Lung (tissue), 12 donors: ENCODE measurements around the gene PSG2. TPM values are rescaled to one million over a fixed set of nuclear protein-coding genes. Genes with fewer than 3 reads are reported as not detected.
A peak's percentile ranks its signal among the peaks of the same experiment; 100 is the strongest.
"Not testable (repeated sequence)": the region's sequence is repeated elsewhere in the genome, so short reads cannot be mapped to it uniquely, and the experiment has no call there.

ENCODE experiments used
- ATAC-seq: fragments of 200-7000 bp; cut with Tn5 transposase; one replicate; pipeline ENCODE4 v1.9.1; 2020; ENCODE audit warnings: moderate number of reproducible peaks; ENCODE audit not compliant: insufficient read depth, low FRiP score
- DNase-seq, 3 donors: peaks; one replicate each; pipeline ENCODE4 v3.0.0-alpha.2; 2013 to 2017
- H3K27ac ChIP-seq, 2 donors: one replicate each; pipeline ENCODE4 v1.5.1; 2013; ENCODE audit warnings: mild to moderate bottlenecking in 2 of 2, moderate library complexity in 2 of 2, control low read depth in 1 of 2, inconsistent platforms in 1 of 2, low read depth in 1 of 2, low read length in 1 of 2
- H3K27me3 ChIP-seq, 3 donors: one replicate each; pipeline ENCODE4 v1.5.1; 2013; ENCODE audit warnings: low read length in 2 of 3; ENCODE audit not compliant: control insufficient read depth in 3 of 3, insufficient read depth in 3 of 3
- H3K36me3 ChIP-seq, 4 donors: one replicate each; pipeline ENCODE4 v1.5.1; 2013; ENCODE audit warnings: low read length in 4 of 4, mild to moderate bottlenecking in 1 of 4, moderate library complexity in 1 of 4; ENCODE audit not compliant: control insufficient read depth in 4 of 4, insufficient read depth in 4 of 4
- H3K4me1 ChIP-seq, 5 donors: one replicate each; pipeline ENCODE4 v1.5.1; 2013; ENCODE audit warnings: low read length in 5 of 5, mild to moderate bottlenecking in 2 of 5, moderate library complexity in 1 of 5; ENCODE audit not compliant: control insufficient read depth in 5 of 5, insufficient read depth in 5 of 5
- H3K4me3 ChIP-seq: one replicate; pipeline ENCODE4 v1.5.1; 2013; ENCODE audit warnings: mild to moderate bottlenecking, control low read depth, moderate library complexity
- H3K9ac ChIP-seq, 2 donors: one replicate each; pipeline ENCODE4 v1.5.1; 2013; ENCODE audit warnings: low read length in 2 of 2, control low read depth in 1 of 2; ENCODE audit not compliant: insufficient read depth in 1 of 2
- H3K9me3 ChIP-seq, 4 donors: one replicate each; pipeline ENCODE4 v1.5.1; 2013; ENCODE audit warnings: low read length in 3 of 4, mild to moderate bottlenecking in 1 of 4, moderate library complexity in 1 of 4; ENCODE audit not compliant: control insufficient read depth in 4 of 4, insufficient read depth in 3 of 4
- WGBS, 2 donors: extraction: QIAGEN DNeasy Blood & Tissue Kit; methylation state at CpG; one replicate each; pipeline ENCODE4 v1.1.7; 2013; 5-methylcytosine and 5-hydroxymethylcytosine counted together
- polyA plus RNA-seq, 2 donors: library from polyadenylated mRNA; stranded (reverse); fragments of 200-250 nt; gene quantifications; one replicate each; pipeline ENCODE4 v1.2.1, GENCODE V29; 2013
- total RNA-seq, 2 donors: library from RNA; depleted of rRNA in 1 of 2; stranded (reverse); fragments of >200 nt in 1 of 2; gene quantifications; one replicate each; pipeline ENCODE4 v1.2.1, GENCODE V29; 2014 to 2021
- TF ChIP-seq, protein P1 (sequence below): IDR thresholded peaks from 2 replicates; pipeline ENCODE4 v1.5.1; 2012; ENCODE audit warnings: mild to moderate bottlenecking; ENCODE audit errors: control extremely low read depth, extremely low read depth
- donor health status: control.
- donor health status: control.
- donor health status: Bipolar disorder and iron deficiency.
- donor health status: healthy.
- donor health status: DM: yes; HTN: yes; CAD: no.

Gene PSG2
- total and polyA plus RNA-seq, 4 donors = not detected

- TF ChIP-seq, protein P1, sequence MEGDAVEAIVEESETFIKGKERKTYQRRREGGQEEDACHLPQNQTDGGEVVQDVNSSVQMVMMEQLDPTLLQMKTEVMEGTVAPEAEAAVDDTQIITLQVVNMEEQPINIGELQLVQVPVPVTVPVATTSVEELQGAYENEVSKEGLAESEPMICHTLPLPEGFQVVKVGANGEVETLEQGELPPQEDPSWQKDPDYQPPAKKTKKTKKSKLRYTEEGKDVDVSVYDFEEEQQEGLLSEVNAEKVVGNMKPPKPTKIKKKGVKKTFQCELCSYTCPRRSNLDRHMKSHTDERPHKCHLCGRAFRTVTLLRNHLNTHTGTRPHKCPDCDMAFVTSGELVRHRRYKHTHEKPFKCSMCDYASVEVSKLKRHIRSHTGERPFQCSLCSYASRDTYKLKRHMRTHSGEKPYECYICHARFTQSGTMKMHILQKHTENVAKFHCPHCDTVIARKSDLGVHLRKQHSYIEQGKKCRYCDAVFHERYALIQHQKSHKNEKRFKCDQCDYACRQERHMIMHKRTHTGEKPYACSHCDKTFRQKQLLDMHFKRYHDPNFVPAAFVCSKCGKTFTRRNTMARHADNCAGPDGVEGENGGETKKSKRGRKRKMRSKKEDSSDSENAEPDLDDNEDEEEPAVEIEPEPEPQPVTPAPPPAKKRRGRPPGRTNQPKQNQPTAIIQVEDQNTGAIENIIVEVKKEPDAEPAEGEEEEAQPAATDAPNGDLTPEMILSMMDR = no peak
- ATAC-seq = no peak
- no peak overlapping the region for H3K9ac ChIP-seq
- 83 to 90% methylated on average over 1 of the region's 1 CpG for WGBS, 2 donors
- DNase-seq = no peak
- no peaks in the 10 kb centered on the region for H3K4me1 ChIP-seq
- H3K9me3 ChIP-seq = peaks cover 0 to 13% (median 7%) of the 10 kb centered on the region in 4 donors
- H3K27ac ChIP-seq = no peak overlapping the region
- H3K36me3 ChIP-seq = no peaks in the 10 kb centered on the region
- no peaks in the 10 kb centered on the region for H3K27me3 ChIP-seq
- no peak overlapping the region for H3K4me3 ChIP-seq
These were observed 23.0 kb upstream of the PSG2 start for GRCh38 chr19:43105496-43105895.

DNA sequence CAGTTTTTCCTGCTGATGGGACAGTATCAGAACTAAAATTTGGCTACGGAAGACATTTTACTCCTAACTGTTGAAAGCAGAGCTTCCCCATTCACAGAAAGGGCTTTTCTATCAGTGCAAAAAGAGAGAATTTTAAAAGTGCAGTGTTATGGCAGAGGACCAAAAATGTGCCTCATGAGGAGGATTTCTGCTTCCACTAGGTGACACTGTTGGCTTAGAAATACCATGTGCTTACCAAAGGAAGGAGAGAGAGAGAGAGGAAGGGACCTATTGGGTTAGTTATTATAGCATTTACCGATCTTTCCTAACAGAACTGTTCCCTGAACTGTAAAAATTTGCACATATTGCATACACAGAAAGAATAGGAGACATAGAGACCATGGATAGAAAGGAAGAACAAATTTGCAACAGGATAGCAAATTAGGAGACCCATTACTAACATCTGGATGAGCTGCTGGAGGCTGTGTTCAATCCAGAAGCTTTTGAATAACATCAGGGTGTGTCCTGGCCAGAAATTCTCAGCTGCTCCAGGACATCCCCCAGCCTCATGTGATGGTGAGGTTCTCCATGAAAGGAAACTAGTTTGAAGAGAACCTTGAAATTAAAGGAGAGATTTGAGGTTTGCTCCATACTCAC lies 21.8 kb upstream of the PSG2 start:
- TF ChIP-seq, protein P1 = peak; percentile 10
- 72 to 73% methylated on average over 2 of the region's 2 CpGs for WGBS, 2 donors
- H3K4me3 ChIP-seq, H3K4me1 ChIP-seq, DNase-seq, H3K27ac ChIP-seq, H3K9ac ChIP-seq, ATAC-seq, H3K36me3 ChIP-seq, H3K27me3 ChIP-seq: not testable (repeated sequence)
- H3K9me3 ChIP-seq = peaks cover 0 to 13% (median 7%) of the 10 kb centered on the region in 4 donors

- H3K36me3 ChIP-seq = no peaks in the 10 kb centered on the region
- DNase-seq (no peak), ATAC-seq (no peak)
- no peak overlapping the region for H3K4me3 ChIP-seq
- no peak overlapping the region for H3K9ac ChIP-seq
- no peaks in the 10 kb centered on the region for H3K27me3 ChIP-seq
- peaks cover 0 to 13% (median 7%) of the 10 kb centered on the region in 4 donors for H3K9me3 ChIP-seq
- WGBS, 2 donors = 90 to 93% methylated on average over 2 of the region's 2 CpGs
- H3K27ac ChIP-seq = no peak overlapping the region
- TF ChIP-seq, protein P1 = no peak
- H3K4me1 ChIP-seq = no peaks in the 10 kb centered on the region
These were observed 19.4 kb upstream of the PSG2 start for GRCh38 chr19:43101950-43102349.

DNA sequence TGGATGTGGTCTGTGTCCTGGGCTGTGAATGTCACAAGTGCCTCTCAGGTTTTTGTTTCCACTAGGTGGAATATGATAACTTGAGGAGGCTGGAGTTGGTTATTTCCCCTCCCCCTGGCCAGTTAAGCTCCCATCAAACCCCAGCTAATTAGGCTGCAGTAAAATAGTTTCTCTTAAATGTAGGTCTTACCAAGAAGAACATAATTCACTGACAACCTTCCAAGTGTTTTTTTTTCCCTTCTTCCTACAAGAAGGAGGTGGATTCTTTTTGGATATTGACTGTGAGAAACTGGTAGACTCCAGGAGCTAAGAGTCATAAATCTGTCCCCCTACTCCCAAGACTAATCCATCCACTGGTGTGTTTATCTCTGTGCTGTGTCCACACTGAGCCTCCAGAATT lies 15.9 kb upstream of the PSG2 start:
- H3K9ac ChIP-seq, H3K27ac ChIP-seq, H3K36me3 ChIP-seq, DNase-seq, H3K27me3 ChIP-seq, H3K4me1 ChIP-seq, H3K9me3 ChIP-seq, ATAC-seq, H3K4me3 ChIP-seq: not testable (repeated sequence)

DNA sequence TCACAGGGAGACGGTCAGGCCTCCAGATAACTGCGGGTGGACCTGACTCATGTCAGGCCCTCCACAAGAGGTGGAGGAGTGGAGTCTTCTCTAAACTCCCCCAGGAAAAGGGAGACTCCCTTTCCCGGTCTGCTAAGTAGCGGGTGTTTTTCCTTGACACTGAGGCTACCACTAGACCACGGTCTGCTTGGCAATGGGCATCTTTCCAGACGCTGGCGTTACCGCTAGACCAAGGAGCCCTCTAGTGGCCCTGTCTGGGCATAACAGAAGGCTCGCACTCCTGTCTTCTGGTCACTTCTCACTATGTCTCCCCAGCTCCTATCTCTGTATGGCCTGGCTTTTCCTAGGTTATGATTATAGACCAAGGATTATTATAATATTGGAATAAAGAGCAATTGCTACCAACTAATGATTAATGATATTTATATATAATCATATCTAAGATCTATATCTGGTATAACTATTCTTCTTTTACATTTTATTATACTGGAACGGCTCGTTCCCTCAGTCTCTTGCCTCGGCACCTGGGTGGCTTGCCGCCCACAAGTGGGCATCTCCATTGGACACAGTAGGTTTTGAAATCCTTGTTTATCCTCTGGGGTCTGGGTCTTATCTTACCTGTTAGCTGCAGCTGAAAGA lies 5.3 kb upstream of the PSG2 start:
- H3K9ac ChIP-seq, ATAC-seq, H3K27ac ChIP-seq, H3K4me1 ChIP-seq, H3K36me3 ChIP-seq, H3K27me3 ChIP-seq, H3K9me3 ChIP-seq, H3K4me3 ChIP-seq: not testable (repeated sequence)
- peak in 2 of 3 donors; percentile 15 to 24 for DNase-seq
- WGBS, 2 donors = 50 to 63% methylated on average over 13 of the region's 13 CpGs

DNA sequence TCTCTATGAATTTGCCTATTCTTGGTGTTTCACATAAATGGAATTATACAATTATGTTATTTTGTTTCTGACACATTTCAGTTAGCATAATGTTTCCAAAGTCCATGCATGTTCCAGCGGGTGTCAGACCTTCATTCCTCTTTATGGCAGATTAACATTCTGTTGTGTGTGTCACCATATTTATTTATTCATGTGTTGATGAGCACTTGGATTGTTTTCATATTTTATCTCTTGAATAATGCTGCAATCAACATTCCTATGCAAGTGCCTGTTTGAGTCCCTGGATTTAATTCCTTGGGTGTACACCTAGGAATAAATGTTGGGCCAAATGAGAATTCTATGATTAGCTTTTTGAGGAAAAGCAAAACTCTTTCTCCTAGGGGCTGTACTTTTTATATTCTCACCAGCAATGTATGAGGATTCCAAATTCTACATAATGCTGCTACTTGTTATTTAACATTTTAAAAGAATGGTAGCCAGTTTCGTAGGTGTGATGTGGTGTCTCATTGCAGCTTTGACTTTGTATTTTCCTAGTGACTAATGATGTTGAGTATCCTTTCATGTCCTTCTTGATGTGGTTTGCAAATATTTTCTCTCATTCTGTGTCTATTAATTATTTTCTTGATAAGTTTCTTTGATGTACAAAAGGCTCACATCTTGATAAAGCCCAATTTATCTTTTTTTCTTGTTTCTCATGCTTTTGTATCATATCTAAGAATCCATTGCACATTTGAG lies 3.5 kb upstream of the PSG2 start:
- H3K4me3 ChIP-seq, ATAC-seq, H3K36me3 ChIP-seq, H3K4me1 ChIP-seq, H3K27me3 ChIP-seq, H3K9me3 ChIP-seq, DNase-seq, H3K9ac ChIP-seq, H3K27ac ChIP-seq: not testable (repeated sequence)
- 78 to 81% methylated on average over 2 of the region's 2 CpGs for WGBS, 2 donors
